Gastroesophageal sphincter (tissue), 4 donors: ENCODE data around the gene RPTN. TPM values are rescaled to one million over a fixed set of nuclear protein-coding genes. Genes with fewer than 3 reads are reported as not detected.

Experiments
- ATAC-seq: fragments of 150-250 bp; one replicate; pipeline ENCODE4 v1.9.1; 2016; ENCODE audit warnings: mild to moderate bottlenecking, moderate library complexity
- H3K27ac ChIP-seq, 4 donors: fragments of 200-600 bp; sonication (generic) in 3 of 4; 1 replicate in 3 of 4; 2 replicates in 1 of 4; pipeline ENCODE4 v1.5.1; 2016 to 2019
- H3K27me3 ChIP-seq: fragments of 200-600 bp; sonication (generic); one replicate; pipeline ENCODE4 v1.5.1; 2019
- H3K36me3 ChIP-seq, 2 donors: fragments of 200-600 bp; sonication (generic); one replicate each; pipeline ENCODE4 v1.5.1; 2019; ENCODE audit warnings: control low read depth in 1 of 2
- H3K4me1 ChIP-seq, 3 donors: fragments of 200-600 bp; sonication (generic); 1 replicate in 2 of 3; 2 replicates in 1 of 3; pipeline ENCODE4 v1.5.1; 2016 to 2019; ENCODE audit warnings: control low read depth in 2 of 3
- H3K4me3 ChIP-seq, 2 donors: fragments of 200-600 bp; sonication (generic); one replicate each; pipeline ENCODE4 v1.5.1; 2019; ENCODE audit warnings: mild to moderate bottlenecking in 1 of 2, moderate library complexity in 1 of 2
- H3K9me3 ChIP-seq, 3 donors: fragments of 200-600 bp; sonication (generic); one replicate each; pipeline ENCODE4 v1.5.1; 2017 to 2019; ENCODE audit warnings: control low read depth in 2 of 3
- CTCF ChIP-seq, 4 experiments: fragments of 200-600 bp in 2 of 4; fragments of 450-650 bp in 2 of 4; sonication (generic) in 1 of 4; IDR thresholded peaks; one replicate each; pipeline ENCODE4 v1.5.1; 2017 to 2019; ENCODE audit warnings: antibody characterized with exemption in 4 of 4, mild to moderate bottlenecking in 2 of 4, moderate library complexity in 2 of 4
- EP300 ChIP-seq: sonication (generic); formaldehyde crosslinking; IDR thresholded peaks from one replicate; pipeline ENCODE4 v1.6.1; 2017; ENCODE audit warnings: antibody characterized with exemption, mild to moderate bottlenecking
- POLR2A ChIP-seq, 2 donors: fragments of 450-650 bp; IDR thresholded peaks; one replicate each; pipeline ENCODE4 v1.6.1; 2017; ENCODE audit warnings: antibody characterized with exemption in 2 of 2, mild to moderate bottlenecking in 2 of 2, moderate library complexity in 1 of 2
- POLR2AphosphoS5 ChIP-seq: sonication (generic); formaldehyde crosslinking; IDR thresholded peaks from one replicate; pipeline ENCODE4 v1.6.1; 2017; ENCODE audit warnings: antibody characterized with exemption
- WGBS, 2 donors: methylation state at CpG; one replicate each; pipeline ENCODE4 v1.1.5; 2018; ENCODE audit warnings: low coverage in 1 of 2; 5-methylcytosine and 5-hydroxymethylcytosine counted together
- total RNA-seq, 4 donors: library from RNA; depleted of rRNA; stranded (reverse); fragments of >200 nt; gene quantifications; one replicate each; pipeline ENCODE4 v1.1.0, GENCODE V29; 2016

The RPTN gene
- total RNA-seq: not detected

GRCh38 chr1:152159144-152159543 lies at the start of gene RPTN:
RPTN (minus strand) TSS chr1:152159228; CDS start chr1:152157889, 1,339 bp downstream.
- no peak within 1 kb of the TSS for H3K4me3 ChIP-seq
- TF ChIP-seq CTCF (IDR thresholded peaks at IDR 0.05) (no peak), POLR2A (IDR thresholded peaks at IDR 0.05) (no peak)
- H3K9me3 ChIP-seq: no peaks in the 10 kb centered on the region
- H3K36me3 ChIP-seq: no peaks in the 10 kb centered on the region
- 67% methylated on average over 1 of the region's 1 CpG; no CpG with 5 or more reads in 1 of the 2 donors for WGBS, 2 donors
- no peak for ATAC-seq
- no peaks in the 10 kb centered on the region for H3K4me1 ChIP-seq
- H3K27ac ChIP-seq: no peak within 1 kb of the TSS
- H3K27me3 ChIP-seq: no peaks in the 10 kb centered on the region

- Histone ChIP-seq H3K27me3 (no peaks in the 10 kb centered on the region), H3K4me1 (no peaks in the 10 kb centered on the region), H3K36me3 (no peaks in the 10 kb centered on the region), H3K27ac (no peak overlapping the region), H3K4me3 (no peak overlapping the region), H3K9me3 (no peaks in the 10 kb centered on the region)
- TF ChIP-seq POLR2A (IDR thresholded peaks at IDR 0.05): no peak
- TF ChIP-seq CTCF (IDR thresholded peaks at IDR 0.05): no peak
- TF ChIP-seq POLR2AphosphoS5: no peak
- TF ChIP-seq EP300: no peak
- no peak for ATAC-seq
Measured at GRCh38 chr1:152198982-152199381, 40.0 kb upstream of the RPTN start.

GRCh38 chr1:152197361-152197941 lies 38.4 kb upstream of the RPTN start:
- H3K4me3 ChIP-seq: no peak overlapping the region
- TF ChIP-seq CTCF (IDR thresholded peaks at IDR 0.05): no peak
- TF ChIP-seq EP300: no peak
- TF ChIP-seq POLR2A (IDR thresholded peaks at IDR 0.05): no peak
- no peak for TF ChIP-seq POLR2AphosphoS5
- no peaks in the 10 kb centered on the region for H3K9me3 ChIP-seq
- no peaks in the 10 kb centered on the region for H3K27me3 ChIP-seq
- no peaks in the 10 kb centered on the region for H3K36me3 ChIP-seq
- ATAC-seq: no peak
- H3K4me1 ChIP-seq: no peaks in the 10 kb centered on the region
- H3K27ac ChIP-seq: no peak overlapping the region

- H3K4me3 ChIP-seq: no peak overlapping the region
Measured at GRCh38 chr1:152191711-152192110, 32.7 kb upstream of the RPTN start.

More at GRCh38 chr1:152191711-152192110, 32.7 kb upstream of the RPTN start:
- ATAC-seq: no peak
- H3K9me3 ChIP-seq: no peaks in the 10 kb centered on the region
- H3K36me3 ChIP-seq: no peaks in the 10 kb centered on the region
- no peak overlapping the region for H3K27ac ChIP-seq
- TF ChIP-seq POLR2A (IDR thresholded peaks at IDR 0.05) (no peak), CTCF (IDR thresholded peaks at IDR 0.05) (no peak), EP300 (no peak), POLR2AphosphoS5 (no peak)
- H3K27me3 ChIP-seq: no peaks in the 10 kb centered on the region
- peaks cover 0 to 19% (median 0%) of the 10 kb centered on the region in 3 donors for H3K4me1 ChIP-seq
